Hepatocyte (in vitro differentiated cells): ENCODE data around the gene MPHOSPH10.

Source experiments
- EZH2 ChIP-seq: fragments of 200-600 bp; sonication (generic); IDR thresholded peaks from 2 replicates; pipeline ENCODE4 v1.6.1; 2016; ENCODE audit warnings: antibody characterized with exemption, mild to moderate bottlenecking, borderline replicate concordance
- EZH2phosphoT487 ChIP-seq: fragments of 200-600 bp; sonication (generic); IDR thresholded peaks from one replicate; pipeline ENCODE4 v1.6.1; 2018; ENCODE audit warnings: antibody characterized with exemption, mild to moderate bottlenecking, low read depth, moderate library complexity; ENCODE audit not compliant: unreplicated experiment, severe bottlenecking
- TF ChIP-seq, protein P1 (sequence below): fragments of 200-600 bp; sonication (generic); IDR thresholded peaks from 2 replicates; pipeline ENCODE4 v1.5.1; 2016; ENCODE audit warnings: antibody characterized with exemption, mild to moderate bottlenecking; ENCODE audit not compliant: poor library complexity

DNA sequence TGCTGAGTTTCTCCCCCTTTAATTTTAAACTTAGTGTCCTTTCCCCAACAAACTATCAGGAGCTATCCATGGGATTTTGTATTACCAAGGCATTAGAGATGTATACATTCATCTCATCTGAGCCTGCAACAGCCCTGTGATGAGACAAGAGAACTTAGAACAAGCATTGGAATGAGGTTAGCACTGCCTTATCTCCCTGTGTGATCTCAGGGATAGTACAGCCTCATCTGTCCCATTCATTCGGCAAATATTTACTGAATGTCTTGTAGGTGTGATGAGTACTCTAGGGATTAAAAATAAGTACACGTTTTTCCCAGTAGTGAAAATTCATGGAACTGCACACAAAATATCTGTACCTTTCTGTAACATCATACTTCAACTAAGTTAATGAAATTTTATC lies 50.9 kb downstream of the MPHOSPH10 start:
- TF ChIP-seq, protein P1, sequence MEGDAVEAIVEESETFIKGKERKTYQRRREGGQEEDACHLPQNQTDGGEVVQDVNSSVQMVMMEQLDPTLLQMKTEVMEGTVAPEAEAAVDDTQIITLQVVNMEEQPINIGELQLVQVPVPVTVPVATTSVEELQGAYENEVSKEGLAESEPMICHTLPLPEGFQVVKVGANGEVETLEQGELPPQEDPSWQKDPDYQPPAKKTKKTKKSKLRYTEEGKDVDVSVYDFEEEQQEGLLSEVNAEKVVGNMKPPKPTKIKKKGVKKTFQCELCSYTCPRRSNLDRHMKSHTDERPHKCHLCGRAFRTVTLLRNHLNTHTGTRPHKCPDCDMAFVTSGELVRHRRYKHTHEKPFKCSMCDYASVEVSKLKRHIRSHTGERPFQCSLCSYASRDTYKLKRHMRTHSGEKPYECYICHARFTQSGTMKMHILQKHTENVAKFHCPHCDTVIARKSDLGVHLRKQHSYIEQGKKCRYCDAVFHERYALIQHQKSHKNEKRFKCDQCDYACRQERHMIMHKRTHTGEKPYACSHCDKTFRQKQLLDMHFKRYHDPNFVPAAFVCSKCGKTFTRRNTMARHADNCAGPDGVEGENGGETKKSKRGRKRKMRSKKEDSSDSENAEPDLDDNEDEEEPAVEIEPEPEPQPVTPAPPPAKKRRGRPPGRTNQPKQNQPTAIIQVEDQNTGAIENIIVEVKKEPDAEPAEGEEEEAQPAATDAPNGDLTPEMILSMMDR = no peak
- TF ChIP-seq EZH2 (no peak), EZH2phosphoT487 (no peak)
